ENCODE measurements around the gene TLDC2.
A peak's percentile ranks its signal among the peaks of the same experiment; 100 is the strongest.
"Not testable (repeated sequence)": the region's sequence is repeated elsewhere in the genome, so short reads cannot be mapped to it uniquely, and the experiment has no call there.

TLDC2 gene

GRCh38 chr20:36875702-36876472 is at the start of gene TLDC2:
TSS of gene TLDC2 (plus strand) at chr20:36876138. CDS start at chr20:36876175, 37 bp downstream.
- no peak for DNase-seq

DNA sequence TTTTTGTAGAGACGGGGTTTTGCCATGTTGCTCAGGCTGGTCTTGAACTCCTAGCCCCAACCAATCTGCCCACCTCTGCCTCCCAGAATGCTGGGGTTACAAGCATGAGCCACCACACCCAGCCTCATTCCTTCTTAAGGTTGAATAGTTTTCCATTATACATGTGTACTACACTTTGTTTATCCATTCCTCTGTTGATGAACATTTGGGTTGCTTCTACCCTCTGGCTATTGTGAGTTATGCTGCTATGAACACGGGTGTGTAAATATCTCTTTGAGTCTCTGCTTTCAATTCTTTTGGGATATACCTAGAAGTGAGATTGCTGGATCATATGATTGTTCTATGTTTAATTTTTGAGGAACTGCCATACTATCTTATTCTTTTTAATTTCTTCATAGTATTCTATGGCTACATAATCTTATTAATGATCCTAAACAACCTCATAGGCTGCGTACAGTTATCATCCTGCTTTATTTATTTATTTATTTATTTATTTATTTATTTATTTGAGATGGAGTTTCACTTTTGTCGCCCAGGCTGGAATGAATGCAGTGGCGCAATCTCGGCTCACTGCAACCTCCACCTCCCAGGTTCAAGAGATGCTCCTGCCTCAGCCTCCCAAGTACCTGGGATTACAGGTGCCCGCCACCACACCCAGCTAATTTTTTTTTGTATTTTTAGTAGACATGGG is 49.2 kb upstream of the TLDC2 start:
- DNase-seq, result no peak

GRCh38 chr20:36827541-36828279 is 48.2 kb upstream of the TLDC2 start:
- DNase-seq, result no peak

GRCh38 chr20:36830791-36831691 is 44.9 kb upstream of the TLDC2 start:
- no peak for DNase-seq

DNA sequence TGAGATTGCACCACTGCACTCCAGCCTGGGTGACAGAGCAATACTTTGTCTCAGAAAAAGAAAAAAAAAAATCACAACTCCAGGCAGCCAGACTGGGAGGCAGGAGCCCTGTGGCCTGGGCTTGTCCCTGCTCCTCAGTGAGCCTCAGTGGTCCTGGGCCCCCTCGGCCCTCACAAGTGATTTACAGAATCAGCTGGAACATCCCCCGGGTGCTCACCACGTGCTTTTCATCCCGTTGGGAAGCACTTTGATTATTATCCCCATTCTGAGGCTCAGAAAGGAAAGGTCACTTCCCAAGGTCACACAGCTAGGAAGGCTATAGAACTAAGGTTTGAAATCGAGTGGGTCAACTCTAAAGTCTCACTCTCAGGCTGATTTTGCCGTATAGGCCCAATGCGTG is 43.1 kb upstream of the TLDC2 start:
- no peak for DNase-seq

GRCh38 chr20:36833275-36834020 is 42.5 kb upstream of the TLDC2 start:
- DNase-seq, result no peak

GRCh38 chr20:36835025-36835424 is 40.9 kb upstream of the TLDC2 start:
- no peak for DNase-seq

DNA sequence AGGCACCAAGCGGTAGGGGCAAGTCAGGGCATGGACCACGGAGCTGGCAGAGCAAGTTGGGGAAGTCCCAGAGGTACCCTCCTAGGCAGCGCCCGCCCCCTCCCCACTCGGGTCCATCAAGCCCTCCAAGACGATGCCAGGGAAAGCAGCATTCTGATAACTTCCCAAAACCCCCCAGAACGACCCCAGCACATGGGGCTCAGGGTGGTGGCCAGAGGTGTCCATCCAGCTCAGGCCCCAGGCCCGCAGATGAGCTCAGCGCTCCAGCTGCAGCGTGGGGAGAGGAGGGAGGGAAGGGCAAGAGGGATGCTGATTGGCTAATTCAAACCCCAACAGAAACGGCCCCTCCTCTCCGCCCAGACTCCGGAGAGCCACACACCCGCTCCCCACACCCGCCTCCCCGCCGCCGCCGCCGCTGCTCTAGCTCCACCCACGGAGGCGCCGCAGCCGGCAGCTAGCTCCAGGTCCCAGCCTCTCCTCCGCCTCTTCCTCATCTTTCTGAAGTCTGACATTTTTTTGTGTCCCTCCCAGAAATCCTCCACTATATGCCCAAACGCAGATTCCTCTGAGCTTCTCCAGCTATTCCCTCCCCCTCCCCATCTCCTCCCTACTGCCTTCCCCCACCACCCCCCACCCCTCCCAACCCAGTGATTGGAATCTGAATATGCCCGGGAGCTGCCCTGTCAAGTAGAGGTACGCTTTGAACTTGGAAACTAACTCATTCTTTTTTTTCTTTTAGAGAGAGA is 40.3 kb upstream of the TLDC2 start:
- DNase-seq, result peak; percentile 81 to 89

GRCh38 chr20:36836591-36837269 is 39.2 kb upstream of the TLDC2 start:
- peak; percentile 48 to 72 for DNase-seq

GRCh38 chr20:36838376-36838775 is 37.6 kb upstream of the TLDC2 start:
- not testable (repeated sequence) for DNase-seq

GRCh38 chr20:36839150-36839549 is 36.8 kb upstream of the TLDC2 start:
- no peak for DNase-seq

DNA sequence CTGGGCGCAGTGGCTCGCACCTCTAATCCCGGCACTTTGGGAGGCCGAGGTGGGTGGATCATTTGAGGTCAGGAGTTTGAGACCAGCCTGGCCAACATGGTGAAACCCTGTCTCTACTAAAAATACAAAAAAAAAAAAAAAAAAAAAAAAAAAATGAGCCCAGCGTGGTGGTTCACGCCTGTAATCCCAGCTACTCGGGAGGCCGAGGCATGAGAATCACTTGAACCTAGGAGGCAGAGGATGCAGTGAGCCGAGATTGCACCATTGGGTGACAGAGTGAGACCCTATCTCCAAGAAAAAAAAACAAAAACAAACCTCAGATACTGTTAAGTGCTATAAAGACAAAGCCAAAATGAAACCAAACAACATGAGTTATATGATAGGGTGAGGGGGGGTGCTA is 34.9 kb upstream of the TLDC2 start:
- DNase-seq, result not testable (repeated sequence)

DNA sequence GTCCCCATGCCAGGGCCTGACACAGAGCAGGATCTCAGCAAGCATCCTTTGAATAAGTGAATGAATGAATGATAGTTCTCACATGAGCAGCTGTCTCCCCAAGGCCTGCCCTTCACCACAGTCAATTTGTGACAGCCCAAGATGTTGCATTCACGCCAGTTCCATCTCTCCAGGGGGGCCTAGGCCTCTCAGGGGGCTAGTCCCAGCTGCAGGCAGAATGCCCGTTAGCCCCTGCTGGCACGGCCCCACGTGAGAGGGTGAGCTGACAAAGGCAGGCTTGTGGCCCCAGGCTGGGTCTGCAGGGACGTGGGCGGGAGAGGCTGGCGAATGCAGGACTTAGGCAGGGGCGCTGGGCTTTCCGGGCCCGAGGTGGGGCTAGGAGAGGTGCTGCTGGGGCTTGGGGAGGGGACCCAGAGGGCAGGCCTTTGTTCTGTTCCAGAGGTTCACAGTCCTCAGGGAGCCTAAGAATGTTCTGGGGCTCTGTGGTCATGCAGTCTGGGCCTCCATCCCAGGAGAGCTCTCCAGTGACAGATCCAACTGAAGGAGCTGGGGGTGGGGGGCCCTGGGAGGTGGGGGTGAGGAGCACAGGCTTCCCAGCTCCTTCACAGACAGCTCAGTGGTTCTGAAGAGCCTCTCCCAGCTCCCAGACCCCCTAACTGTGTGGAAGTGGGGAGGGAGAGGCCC is 30.5 kb upstream of the TLDC2 start:
- no peak for DNase-seq

- DNase-seq, result no peak
Observed at GRCh38 chr20:36847009-36847709, 28.8 kb upstream of the TLDC2 start.

- no peak for DNase-seq
Observed at GRCh38 chr20:36847710-36848040, 28.3 kb upstream of the TLDC2 start.

DNA sequence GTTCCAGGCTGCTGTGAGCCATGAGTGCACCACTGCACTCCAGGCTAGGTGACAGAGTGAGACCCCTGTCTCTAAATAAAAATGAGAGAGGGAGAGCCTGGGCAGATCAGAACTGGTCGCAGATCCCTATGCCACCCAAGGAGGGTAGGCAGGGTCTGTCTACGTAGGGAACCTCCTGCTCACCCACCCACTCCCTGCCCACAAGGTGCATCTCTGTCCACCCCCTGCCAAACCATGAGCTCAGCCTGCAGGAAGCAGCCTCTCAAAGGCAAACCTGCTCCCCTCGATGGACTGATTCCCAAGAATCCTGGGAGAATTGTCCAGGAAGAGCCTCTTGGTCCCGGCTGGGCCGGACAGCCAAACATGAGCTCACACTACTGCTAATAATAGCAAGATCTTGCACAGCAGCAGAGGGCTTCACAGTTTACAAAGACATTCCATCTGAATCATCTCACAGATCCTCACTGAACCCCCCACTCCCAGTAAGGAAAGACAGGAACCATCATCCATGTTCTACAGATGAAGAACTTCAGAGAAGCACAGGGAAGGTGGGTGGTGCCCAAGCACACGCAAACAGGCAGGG is 27.8 kb upstream of the TLDC2 start:
- no peak for DNase-seq

DNA sequence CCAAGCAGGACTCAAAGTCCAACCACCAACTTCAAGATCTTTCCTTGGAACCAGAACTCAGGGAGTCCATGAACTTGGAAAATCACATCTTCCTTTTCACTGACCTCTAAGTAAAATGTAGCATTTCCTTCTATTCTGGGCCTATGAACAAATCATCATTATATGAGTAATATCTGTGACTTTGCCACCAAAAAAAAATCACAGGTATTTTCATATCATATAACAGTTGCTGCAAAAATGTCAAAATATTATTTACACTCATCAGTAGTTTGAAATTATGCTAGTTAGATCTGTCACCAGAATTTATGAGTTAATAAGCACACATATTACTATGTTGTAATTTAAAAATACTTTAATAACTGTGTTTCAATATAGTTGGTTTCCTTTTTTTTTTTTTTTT is 27.3 kb upstream of the TLDC2 start:
- no peak for DNase-seq

GRCh38 chr20:36849333-36850065 is 26.4 kb upstream of the TLDC2 start:
- no peak for DNase-seq
